KMS-11 (cell line): Measurements from ENCODE around the gene SYCE3.
A peak's percentile ranks its signal among the peaks of the same experiment; 100 is the strongest.

Source experiments
- H2AFZ ChIP-seq: fragments of 200-600 bp; sonication (generic); 2 replicates; pipeline ENCODE4 v1.6.1; 2016; ENCODE audit warnings: antibody characterized with exemption, mixed run types, low read depth
- H3K27ac ChIP-seq: fragments of 200-600 bp; sonication (generic); 2 replicates; pipeline ENCODE4 v1.6.1; 2016; ENCODE audit warnings: mild to moderate bottlenecking, mixed run types
- H3K27me3 ChIP-seq: fragments of 200-600 bp; sonication (generic); 2 replicates; pipeline ENCODE4 v1.6.1; 2017; ENCODE audit warnings: mild to moderate bottlenecking, low read depth, mixed run types, moderate library complexity; ENCODE audit not compliant: insufficient read depth
- H3K36me3 ChIP-seq: fragments of 200-600 bp; sonication (generic); 2 replicates; pipeline ENCODE4 v1.6.1; 2017; ENCODE audit warnings: mild to moderate bottlenecking, mixed run types; ENCODE audit not compliant: insufficient read depth
- H3K4me1 ChIP-seq: fragments of 200-600 bp; sonication (generic); 2 replicates; pipeline ENCODE4 v1.6.1; 2016; ENCODE audit warnings: mild to moderate bottlenecking, low read depth, mixed run types; ENCODE audit not compliant: poor library complexity, severe bottlenecking
- H3K4me2 ChIP-seq: fragments of 200-600 bp; sonication (generic); 2 replicates; pipeline ENCODE4 v1.7.0; 2016; ENCODE audit warnings: mild to moderate bottlenecking, mixed run types
- H3K4me3 ChIP-seq: fragments of 200-600 bp; sonication (generic); IDR thresholded peaks from 2 replicates; pipeline ENCODE4 v1.6.1; 2017; ENCODE audit warnings: low read depth, low read length, mixed read lengths; ENCODE audit not compliant: insufficient read depth
- H3K79me2 ChIP-seq: fragments of 200-600 bp; sonication (generic); 2 replicates; pipeline ENCODE4 v1.6.1; 2016; ENCODE audit warnings: low read depth, mixed run types; ENCODE audit not compliant: insufficient read depth
- H3K9ac ChIP-seq: fragments of 200-600 bp; sonication (generic); 2 replicates; pipeline ENCODE4 v1.6.1; 2016; ENCODE audit warnings: mild to moderate bottlenecking, mixed run types
- H4K20me1 ChIP-seq: fragments of 200-600 bp; sonication (generic); 2 replicates; pipeline ENCODE4 v1.6.1; 2016; ENCODE audit warnings: mild to moderate bottlenecking, mixed run types; ENCODE audit not compliant: insufficient read depth
- TF ChIP-seq, protein P1 (sequence below): fragments of 200-600 bp; sonication (generic); conservative IDR thresholded peaks from 2 replicates; pipeline ENCODE4 v1.6.1; 2017; ENCODE audit warnings: low read depth, mild to moderate bottlenecking, antibody characterized with exemption, low read length, moderate library complexity, mixed read lengths

SYCE3 gene

DNA sequence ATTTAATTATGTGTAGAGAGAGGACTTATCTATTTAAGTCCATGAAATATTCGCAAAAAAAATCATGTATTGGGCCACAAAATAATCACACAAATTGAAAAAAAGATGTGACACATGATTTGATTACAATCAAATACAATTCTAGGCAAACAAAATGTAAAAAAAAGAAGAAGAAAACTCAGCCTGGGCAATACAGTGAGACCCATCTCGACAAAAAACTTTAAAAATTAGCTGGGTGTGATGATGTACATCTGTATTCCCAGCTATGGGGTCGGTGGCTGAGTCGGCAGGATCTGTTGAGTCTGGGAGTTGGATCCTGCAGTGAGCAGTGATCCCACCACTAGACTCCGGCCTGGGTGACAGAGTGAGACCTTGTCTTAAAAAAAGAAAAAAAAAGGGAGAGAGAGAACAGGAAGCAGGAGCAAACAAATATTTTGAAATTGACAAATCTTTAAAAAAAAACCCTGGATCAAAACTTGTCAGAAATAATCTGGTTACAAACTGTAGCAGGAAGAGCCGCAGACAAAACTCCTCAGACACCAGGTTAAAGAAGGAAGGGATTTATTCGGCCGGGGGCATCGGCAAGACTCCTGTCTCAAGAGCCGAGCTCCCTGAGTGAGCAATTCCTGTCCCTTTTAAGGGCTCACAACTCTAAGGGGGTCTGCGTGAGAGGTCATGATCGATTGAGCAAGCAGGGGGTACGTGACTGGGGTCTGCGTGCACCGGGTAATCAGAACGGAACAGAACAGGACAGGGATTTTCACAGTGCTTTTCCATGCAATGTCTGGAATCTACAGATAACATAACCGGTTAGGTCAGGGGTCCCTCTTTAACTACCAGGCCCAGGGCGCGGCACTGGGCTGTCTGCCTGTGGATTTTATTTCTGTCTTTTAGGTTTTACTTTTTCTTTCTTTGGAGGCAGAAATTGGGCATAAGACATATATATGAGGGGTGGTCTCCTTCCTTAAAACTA is 29.6 kb downstream of the SYCE3 start:
- H3K4me3 ChIP-seq = no peak overlapping the region
- H3K36me3 ChIP-seq = no peaks in the 10 kb centered on the region
- H3K27me3 ChIP-seq = no peaks in the 10 kb centered on the region
- H4K20me1 ChIP-seq = no peaks in the 10 kb centered on the region
- no peak overlapping the region for H3K9ac ChIP-seq
- no peak overlapping the region for H2AFZ ChIP-seq
- no peak overlapping the region for H3K27ac ChIP-seq
- TF ChIP-seq, protein P1, sequence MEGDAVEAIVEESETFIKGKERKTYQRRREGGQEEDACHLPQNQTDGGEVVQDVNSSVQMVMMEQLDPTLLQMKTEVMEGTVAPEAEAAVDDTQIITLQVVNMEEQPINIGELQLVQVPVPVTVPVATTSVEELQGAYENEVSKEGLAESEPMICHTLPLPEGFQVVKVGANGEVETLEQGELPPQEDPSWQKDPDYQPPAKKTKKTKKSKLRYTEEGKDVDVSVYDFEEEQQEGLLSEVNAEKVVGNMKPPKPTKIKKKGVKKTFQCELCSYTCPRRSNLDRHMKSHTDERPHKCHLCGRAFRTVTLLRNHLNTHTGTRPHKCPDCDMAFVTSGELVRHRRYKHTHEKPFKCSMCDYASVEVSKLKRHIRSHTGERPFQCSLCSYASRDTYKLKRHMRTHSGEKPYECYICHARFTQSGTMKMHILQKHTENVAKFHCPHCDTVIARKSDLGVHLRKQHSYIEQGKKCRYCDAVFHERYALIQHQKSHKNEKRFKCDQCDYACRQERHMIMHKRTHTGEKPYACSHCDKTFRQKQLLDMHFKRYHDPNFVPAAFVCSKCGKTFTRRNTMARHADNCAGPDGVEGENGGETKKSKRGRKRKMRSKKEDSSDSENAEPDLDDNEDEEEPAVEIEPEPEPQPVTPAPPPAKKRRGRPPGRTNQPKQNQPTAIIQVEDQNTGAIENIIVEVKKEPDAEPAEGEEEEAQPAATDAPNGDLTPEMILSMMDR = no peak
- H3K4me1 ChIP-seq = peaks cover 40% of the 10 kb centered on the region
- H3K79me2 ChIP-seq = no peaks in the 10 kb centered on the region
- no peak overlapping the region for H3K4me2 ChIP-seq

DNA sequence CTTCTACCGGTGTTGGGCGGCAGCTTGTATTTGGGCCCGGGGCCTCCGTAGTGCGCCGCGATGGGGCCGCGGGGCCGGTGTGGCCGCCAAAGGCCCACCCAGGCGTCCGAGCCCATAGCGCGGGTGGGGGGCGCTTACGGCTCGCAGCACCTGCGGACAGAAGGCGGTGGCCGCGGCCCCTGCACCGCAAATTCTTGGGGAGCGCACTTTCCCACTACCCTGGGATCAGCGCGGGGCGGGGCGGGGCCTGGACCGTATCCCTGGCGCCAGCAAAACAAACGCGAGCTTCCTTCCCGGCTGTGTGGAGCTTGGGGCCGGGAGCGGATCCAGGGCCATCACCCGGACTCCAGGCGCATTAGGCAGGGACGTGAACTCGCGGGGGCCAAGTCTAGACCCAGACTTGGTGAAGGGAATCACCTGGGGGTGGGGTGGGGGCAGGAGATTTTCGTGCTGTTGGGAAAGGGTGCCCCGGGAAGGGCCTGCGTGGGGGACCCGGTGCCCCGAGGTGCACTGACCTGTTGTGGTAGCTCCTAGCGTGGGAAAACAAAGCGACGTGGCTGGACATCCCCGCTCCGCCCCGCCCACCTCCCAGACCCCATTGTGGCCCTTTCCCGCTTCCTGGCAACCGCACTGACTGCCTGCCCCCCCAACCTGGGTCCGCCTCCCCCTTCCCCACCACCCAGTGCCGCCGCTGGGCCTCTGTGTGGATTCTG is 30.6 kb downstream of the SYCE3 start:
- Histone ChIP-seq H3K4me3 (no peak overlapping the region), H3K79me2 (no peaks in the 10 kb centered on the region), H3K36me3 (no peaks in the 10 kb centered on the region), H2AFZ (no peak overlapping the region), H3K9ac (peak overlapping the region; percentile 93), H3K4me1 (peaks cover 32% of the 10 kb centered on the region), H3K4me2 (peak overlapping the region; percentile 42; the same call in 1 of the 2 replicates), H4K20me1 (no peaks in the 10 kb centered on the region), H3K27ac (peak overlapping the region; percentile 91), H3K27me3 (no peaks in the 10 kb centered on the region)
- TF ChIP-seq, protein P1 = no peak

DNA sequence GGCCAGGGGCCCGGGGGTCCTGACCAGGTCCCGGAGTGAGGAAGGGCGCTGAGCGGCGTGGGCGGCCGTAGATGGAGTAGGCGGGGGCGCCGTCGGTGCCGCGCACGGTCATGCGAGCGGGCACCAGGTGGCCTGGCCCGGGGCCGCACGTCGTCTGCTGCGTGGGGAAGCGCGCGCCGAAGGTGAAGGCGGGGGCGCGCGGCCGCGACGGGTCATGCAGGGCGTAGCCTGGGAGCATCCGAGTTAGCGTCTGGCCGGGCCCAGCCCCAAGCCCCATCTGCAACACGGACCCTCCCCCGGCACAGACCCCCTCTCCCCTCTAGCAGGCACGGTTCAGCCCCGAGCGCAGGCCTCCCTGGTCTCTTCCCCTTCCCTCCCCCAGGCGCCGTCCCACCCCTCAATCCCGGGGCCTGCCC is 31.2 kb downstream of the SYCE3 start:
- no peaks in the 10 kb centered on the region for H3K27me3 ChIP-seq
- peak overlapping the region; percentile 93 for H3K9ac ChIP-seq
- H3K4me2 ChIP-seq = peak overlapping the region; percentile 54; the same call in 1 of the 2 replicates
- no peak overlapping the region for H2AFZ ChIP-seq
- H4K20me1 ChIP-seq = no peaks in the 10 kb centered on the region
- no peaks in the 10 kb centered on the region for H3K79me2 ChIP-seq
- H3K4me1 ChIP-seq = peaks cover 28% of the 10 kb centered on the region
- H3K36me3 ChIP-seq = no peaks in the 10 kb centered on the region
- peak overlapping the region; percentile 91 for H3K27ac ChIP-seq
- TF ChIP-seq, protein P1 = no peak
- no peak overlapping the region for H3K4me3 ChIP-seq

DNA sequence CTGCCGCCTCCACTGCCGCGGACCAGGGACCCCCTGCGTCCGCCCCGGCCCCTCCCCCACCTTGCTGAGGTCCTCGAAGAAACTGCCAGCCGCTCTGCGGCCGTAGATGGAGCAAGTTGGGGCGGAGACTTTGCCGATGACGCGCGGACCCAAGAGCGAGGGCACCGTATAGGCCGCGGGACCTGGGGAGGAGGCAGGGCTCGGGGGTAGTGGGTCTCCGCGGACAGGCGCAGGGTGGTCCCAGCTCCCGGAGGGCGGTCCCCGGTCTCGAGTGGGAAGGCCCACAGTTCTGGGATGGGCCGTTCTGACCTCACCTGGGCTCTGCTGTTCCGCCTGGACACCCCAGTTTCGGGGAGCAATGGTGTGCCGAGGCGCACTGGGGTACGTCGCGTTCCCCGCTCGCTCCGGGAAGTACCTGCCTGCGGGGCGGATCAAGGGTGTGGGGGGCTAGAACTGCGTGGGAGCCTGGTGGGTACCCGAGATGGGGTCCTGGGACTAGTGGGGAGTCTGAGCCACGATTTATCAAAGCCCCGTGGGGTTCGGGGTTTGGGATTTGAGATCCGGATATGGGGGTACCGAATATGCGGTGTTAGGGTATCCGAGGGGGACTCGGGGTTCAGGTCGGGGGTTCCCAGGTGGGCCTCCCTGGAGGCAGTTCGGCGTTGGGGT is 31.7 kb downstream of the SYCE3 start:
- Histone ChIP-seq H3K27me3 (no peaks in the 10 kb centered on the region), H3K4me3 (no peak overlapping the region), H4K20me1 (no peaks in the 10 kb centered on the region), H2AFZ (peak overlapping the region; percentile 22; the same call in 1 of the 2 replicates), H3K4me2 (peak overlapping the region; percentile 54; the same call in 1 of the 2 replicates), H3K4me1 (peaks cover 23% of the 10 kb centered on the region), H3K27ac (peak overlapping the region; percentile 91), H3K79me2 (no peaks in the 10 kb centered on the region), H3K9ac (peak overlapping the region; percentile 93), H3K36me3 (no peaks in the 10 kb centered on the region)
- TF ChIP-seq, protein P1 = no peak
